Epidermal melanocyte (primary cell): ENCODE measurements around the gene TRMU.

ENCODE experiments used
- DNase-seq: peaks from one replicate; pipeline ENCODE4 v3.0.0; 2011; ENCODE audit warnings: low spot score; ENCODE audit not compliant: insufficient read length

The TRMU gene

GRCh38 chr22:46336119-46337078, 885 bp downstream of the TRMU start:
- DNase-seq = no peak

DNA sequence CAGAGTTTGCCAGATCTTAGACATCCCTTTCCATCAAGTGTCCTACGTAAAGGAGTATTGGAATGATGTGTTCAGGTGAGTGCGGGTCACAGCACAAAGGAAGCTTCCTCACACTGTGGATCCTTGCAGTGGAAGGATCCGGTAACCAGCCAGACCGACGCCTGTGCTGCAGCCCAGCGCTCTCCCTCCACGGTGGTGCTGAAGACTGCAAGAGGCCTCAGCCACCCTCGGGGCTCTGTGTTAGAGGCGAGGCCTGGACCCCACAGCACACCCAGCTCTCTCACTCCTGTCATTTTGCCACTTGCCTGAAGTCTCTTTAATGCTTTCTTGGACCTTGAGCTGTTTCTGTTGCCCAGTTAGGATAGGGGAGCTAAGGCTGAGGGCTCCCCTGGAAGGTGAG, 2.4 kb downstream of the TRMU start:
- DNase-seq = no peak

DNA sequence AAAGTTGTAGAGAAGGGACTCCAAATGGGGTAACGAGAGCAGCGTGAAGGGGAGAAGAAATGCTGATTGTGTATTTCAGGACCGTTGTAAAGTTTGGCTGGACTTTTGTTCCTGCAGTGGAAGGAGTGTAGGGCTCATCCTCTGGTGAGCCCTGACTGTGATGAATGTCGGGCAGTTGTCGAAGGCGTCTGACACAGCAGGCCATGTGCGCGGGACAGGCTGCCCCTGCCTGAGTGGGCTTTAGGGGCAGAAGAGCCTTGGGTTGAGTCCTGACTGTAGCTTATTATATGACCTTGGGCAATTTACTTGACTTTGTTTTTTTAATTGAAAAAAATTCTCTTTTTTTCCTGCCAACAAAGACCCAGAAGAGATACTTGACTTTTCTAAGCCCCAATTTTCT, 3.1 kb downstream of the TRMU start:
- no peak for DNase-seq

DNA sequence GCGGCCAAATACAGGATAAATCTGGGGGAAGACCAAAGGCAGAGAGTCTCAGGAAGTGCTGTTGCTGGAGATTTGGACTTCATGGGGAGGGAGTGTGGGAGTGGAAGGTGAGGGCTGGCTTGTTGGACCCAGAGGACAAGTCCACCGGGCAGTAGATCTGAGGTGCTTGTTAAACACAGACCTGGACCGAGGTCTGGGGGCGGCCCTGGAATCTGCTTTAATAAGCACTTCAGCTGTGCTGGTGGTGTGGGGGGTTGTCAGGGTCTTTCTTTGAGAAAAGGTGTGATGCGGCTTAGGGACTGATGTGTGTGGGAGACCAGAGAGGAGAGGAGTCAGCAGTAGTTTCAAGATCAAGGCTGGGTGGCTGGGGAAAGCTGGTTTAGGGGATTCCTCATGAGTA, 4.4 kb downstream of the TRMU start:
- DNase-seq = no peak

- no peak for DNase-seq
These were observed 5.2 kb downstream of the TRMU start for GRCh38 chr22:46340676-46341075.

GRCh38 chr22:46346680-46347405, 11.3 kb downstream of the TRMU start:
- no peak for DNase-seq

- DNase-seq = no peak
These were observed 12.1 kb downstream of the TRMU start for GRCh38 chr22:46347646-46348045.

- no peak for DNase-seq
These were observed 12.7 kb downstream of the TRMU start for GRCh38 chr22:46348099-46348695.

DNA sequence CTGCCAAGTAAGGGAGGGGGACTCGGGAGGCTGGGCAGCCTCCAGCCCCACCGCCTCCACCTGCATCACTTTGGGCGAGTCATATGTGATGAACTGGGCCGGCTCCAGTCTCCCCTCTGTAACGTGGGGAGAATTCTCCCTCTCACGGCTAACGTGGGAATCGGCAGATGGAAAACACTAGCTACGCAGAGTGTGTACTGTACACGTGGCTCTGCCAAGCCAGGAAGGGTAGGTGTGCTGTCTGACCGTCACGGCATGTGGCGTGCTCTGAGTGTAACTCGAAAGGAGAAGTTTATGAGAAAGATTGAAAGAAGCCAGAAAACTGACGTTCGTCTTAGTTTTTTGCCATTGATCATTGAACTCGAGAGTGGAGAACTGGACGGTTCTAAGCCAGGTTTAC, 13.7 kb downstream of the TRMU start:
- DNase-seq = no peak

DNA sequence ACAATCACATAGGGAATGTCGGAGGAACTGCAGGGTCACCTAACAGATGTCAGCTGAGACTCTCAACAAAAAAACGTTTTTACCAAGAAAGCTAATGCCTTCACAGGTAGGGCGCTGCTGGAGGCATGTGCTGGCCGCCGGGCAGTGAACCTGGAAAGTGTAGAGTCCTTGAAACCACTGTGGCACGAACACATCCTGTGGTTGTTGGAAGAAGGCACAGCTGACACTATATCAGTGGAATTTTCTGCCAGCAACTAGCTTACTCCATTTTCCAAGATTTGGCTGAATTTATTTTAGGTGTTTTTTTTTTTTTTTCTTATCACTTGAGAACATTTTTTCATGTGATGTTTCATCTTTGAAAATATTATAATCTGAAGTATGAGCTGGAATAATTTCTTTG, 14.2 kb downstream of the TRMU start:
- no peak for DNase-seq

GRCh38 chr22:46350121-46350520, 14.6 kb downstream of the TRMU start:
- DNase-seq = no peak

GRCh38 chr22:46350646-46351045, 15.1 kb downstream of the TRMU start:
- DNase-seq = no peak

- no peak for DNase-seq
These were observed 15.7 kb downstream of the TRMU start for GRCh38 chr22:46351131-46351735.

GRCh38 chr22:46351767-46352166, 16.3 kb downstream of the TRMU start:
- DNase-seq = no peak

- no peak for DNase-seq
These were observed 16.8 kb downstream of the TRMU start for GRCh38 chr22:46352276-46352675.

- DNase-seq = no peak
These were observed 17.3 kb downstream of the TRMU start for GRCh38 chr22:46352691-46353386.

- DNase-seq = no peak
These were observed 18.1 kb downstream of the TRMU start for GRCh38 chr22:46353483-46354105.

GRCh38 chr22:46354176-46354992, 18.9 kb downstream of the TRMU start:
- no peak for DNase-seq

GRCh38 chr22:46354993-46355305, 19.4 kb downstream of the TRMU start:
- DNase-seq = no peak

- peak; percentile 71 for DNase-seq
These were observed 20.0 kb downstream of the TRMU start for GRCh38 chr22:46355369-46355995.
